HEK293T (cell line): ENCODE results near the gene PHKB.

Experiments used
- FOXA1 ChIP-seq: fragments of 450-650 bp; IDR thresholded peaks from 2 replicates; pipeline ENCODE4 v1.6.1; 2016; ENCODE audit warnings: mild to moderate bottlenecking
- SP1 ChIP-seq: fragments of 450-650 bp; IDR thresholded peaks from 2 replicates; pipeline ENCODE4 v1.6.1; 2017

GRCh38 chr16:47721006-47721637, 260.0 kb downstream of the PHKB start:
- no peak for TF ChIP-seq FOXA1
- no peak for TF ChIP-seq SP1
